Measurements from ENCODE around the gene HMGXB4.
"Not testable (repeated sequence)": the region's sequence is repeated elsewhere in the genome, so short reads cannot be mapped to it uniquely, and the experiment has no call there.

DNA sequence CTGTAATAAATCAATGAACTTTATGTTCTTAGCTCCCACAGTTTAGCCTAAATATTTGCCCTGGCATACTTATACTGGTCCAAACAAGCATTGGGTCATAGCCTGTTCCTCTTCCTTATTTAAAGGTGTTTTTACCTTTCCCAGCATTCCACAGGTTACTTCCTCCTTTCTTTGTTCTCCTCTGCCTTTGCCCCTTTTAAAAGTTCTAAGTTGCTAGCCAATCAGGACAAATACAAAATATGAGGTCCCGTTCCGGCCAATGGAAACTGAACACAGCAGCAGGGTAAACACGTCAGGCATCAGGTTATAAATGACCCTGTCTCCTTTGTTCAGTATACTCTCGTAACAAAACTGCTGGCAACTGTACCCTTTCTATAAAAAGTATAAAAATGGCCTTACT lies 12.8 kb upstream of the HMGXB4 start:
- not testable (repeated sequence) for TF ChIP-seq SUZ12 (IDR thresholded peaks at IDR 0.05; ENCODE audit: extremely low read depth, insufficient read depth, insufficient read length); ZNF274 (IDR thresholded peaks at IDR 0.05; ENCODE audit: low read depth, low read length)
